Mesendoderm (in vitro differentiated cells): ENCODE measurements around the gene SH3BGRL.
"Not testable (repeated sequence)": the region's sequence is repeated elsewhere in the genome, so short reads cannot be mapped to it uniquely, and the experiment has no call there.

Experiments
- DNase-seq: peaks from one replicate; pipeline ENCODE4 v3.0.0; 2013
- H2AK5ac ChIP-seq: 2 replicates; pipeline ENCODE4 v1.6.1; 2013; ENCODE audit warnings: low read length, inconsistent platforms
- H2BK120ac ChIP-seq: 2 replicates; pipeline ENCODE4 v1.6.1; 2013; ENCODE audit warnings: low read depth, mild to moderate bottlenecking, low read length, moderate library complexity, mixed read lengths
- H2BK15ac ChIP-seq: replicated peaks from 2 replicates; pipeline ENCODE4 v1.6.1; 2013; ENCODE audit warnings: low read depth, mild to moderate bottlenecking, moderate library complexity
- H2BK5ac ChIP-seq: 2 replicates; pipeline ENCODE4 v1.6.1; 2013; ENCODE audit warnings: low read length, inconsistent platforms
- H3K18ac ChIP-seq: 2 replicates; pipeline ENCODE4 v1.6.1; 2013; ENCODE audit warnings: mild to moderate bottlenecking, low read length, mixed read lengths
- H3K23ac ChIP-seq: one replicate; pipeline ENCODE4 v1.6.1; 2013; ENCODE audit warnings: low read length
- H3K27ac ChIP-seq: 2 replicates; pipeline ENCODE4 v1.5.1; 2013; ENCODE audit warnings: low read depth, mild to moderate bottlenecking, inconsistent platforms, low read length, moderate library complexity
- H3K27me3 ChIP-seq: 2 replicates; pipeline ENCODE4 v1.6.1; 2013; ENCODE audit warnings: low read length, control low read depth, mild to moderate bottlenecking, inconsistent platforms; ENCODE audit not compliant: insufficient read depth, poor library complexity
- H3K36me3 ChIP-seq: 2 replicates; pipeline ENCODE4 v1.6.1; 2013; ENCODE audit warnings: low read length, inconsistent platforms; ENCODE audit not compliant: control insufficient read depth, insufficient read depth
- H3K4ac ChIP-seq: one replicate; pipeline ENCODE4 v1.6.1; 2013; ENCODE audit warnings: low read depth, mild to moderate bottlenecking, low read length, moderate library complexity
- H3K4me1 ChIP-seq: 2 replicates; pipeline ENCODE4 v1.6.1; 2013; ENCODE audit warnings: low read depth, low read length, inconsistent platforms; ENCODE audit not compliant: control insufficient read depth
- H3K4me2 ChIP-seq: 2 replicates; pipeline ENCODE4 v1.6.1; 2013; ENCODE audit warnings: low read length
- H3K4me3 ChIP-seq: 2 replicates; pipeline ENCODE4 v1.5.1; 2013; ENCODE audit warnings: mild to moderate bottlenecking, low read length
- H3K56ac ChIP-seq: one replicate; pipeline ENCODE4 v1.6.1; 2013; ENCODE audit warnings: low read length
- H3K79me1 ChIP-seq: 2 replicates; pipeline ENCODE4 v1.6.1; 2013; ENCODE audit warnings: low read length, inconsistent platforms
- H3K79me2 ChIP-seq: 2 replicates; pipeline ENCODE4 v1.6.1; 2013; ENCODE audit warnings: mild to moderate bottlenecking, low read length; ENCODE audit not compliant: control insufficient read depth, insufficient read depth
- H3K9ac ChIP-seq: 2 replicates; pipeline ENCODE4 v1.6.1; 2013; ENCODE audit warnings: low read length, inconsistent platforms
- H4K5ac ChIP-seq: one replicate; pipeline ENCODE4 v1.6.1; 2013; ENCODE audit warnings: low read length
- H4K8ac ChIP-seq: one replicate; pipeline ENCODE4 v1.6.1; 2013; ENCODE audit warnings: low read depth, mild to moderate bottlenecking, control low read depth, low read length, moderate library complexity
- WGBS: extraction: QIAGEN DNeasy Blood & Tissue Kit; methylation state at CpG from one replicate; pipeline ENCODE4 v1.1.7; 2013; ENCODE audit warnings: low lambda C conversion rate, missing lambda C conversion rate; ENCODE audit not compliant: insufficient coverage; ENCODE audit errors: extremely low coverage; 5-methylcytosine and 5-hydroxymethylcytosine counted together

The SH3BGRL gene

GRCh38 chrX:81308086-81308829 lies 106.4 kb downstream of the SH3BGRL start:
- Histone ChIP-seq H2BK15ac (no peak overlapping the region), H3K79me1 (no peaks in the 10 kb centered on the region), H3K18ac (no peak overlapping the region), H3K56ac (no peak overlapping the region), H3K4ac (no peak overlapping the region), H3K4me2 (no peak overlapping the region), H3K4me1 (no peaks in the 10 kb centered on the region), H3K27ac (no peak overlapping the region), H3K79me2 (no peaks in the 10 kb centered on the region), H3K36me3 (no peaks in the 10 kb centered on the region), H3K4me3 (no peak overlapping the region), H2BK5ac (no peak overlapping the region), H4K8ac (no peak overlapping the region), H3K23ac (no peak overlapping the region), H3K27me3 (no peaks in the 10 kb centered on the region), H3K9ac (no peak overlapping the region), H2BK120ac (no peak overlapping the region), H2AK5ac (no peak overlapping the region), H4K5ac (no peak overlapping the region)
- no CpG with 5 or more reads among the region's 7 CpGs for WGBS
- DNase-seq, result no peak

- Histone ChIP-seq H3K23ac (no peak overlapping the region), H2AK5ac (no peak overlapping the region), H3K18ac (no peak overlapping the region), H3K4me1 (no peaks in the 10 kb centered on the region), H2BK15ac (no peak overlapping the region), H3K4me3 (no peak overlapping the region), H3K56ac (no peak overlapping the region), H3K27me3 (no peaks in the 10 kb centered on the region), H4K5ac (no peak overlapping the region), H3K27ac (no peak overlapping the region), H3K4me2 (no peak overlapping the region), H2BK120ac (no peak overlapping the region), H3K36me3 (no peaks in the 10 kb centered on the region), H3K79me2 (no peaks in the 10 kb centered on the region), H4K8ac (no peak overlapping the region), H3K79me1 (no peaks in the 10 kb centered on the region), H2BK5ac (no peak overlapping the region), H3K4ac (no peak overlapping the region), H3K9ac (no peak overlapping the region)
- DNase-seq, result no peak
- no CpG with 5 or more reads among the region's 5 CpGs for WGBS
Observed at GRCh38 chrX:81316163-81316562, 114.3 kb downstream of the SH3BGRL start.

GRCh38 chrX:81331653-81332052 lies 129.8 kb downstream of the SH3BGRL start:
- H4K5ac ChIP-seq, H3K18ac ChIP-seq, DNase-seq, H3K79me2 ChIP-seq, H3K56ac ChIP-seq, H4K8ac ChIP-seq, H3K79me1 ChIP-seq, H3K4me2 ChIP-seq, H3K9ac ChIP-seq, H3K4ac ChIP-seq, H3K4me3 ChIP-seq, H2BK5ac ChIP-seq, H3K27me3 ChIP-seq, H3K27ac ChIP-seq, H3K36me3 ChIP-seq, H2BK120ac ChIP-seq, H2AK5ac ChIP-seq, H3K4me1 ChIP-seq, H3K23ac ChIP-seq, H2BK15ac ChIP-seq: not testable (repeated sequence)
- WGBS, result no CpG with 5 or more reads among the region's 1 CpG

GRCh38 chrX:81336455-81337152 lies 134.7 kb downstream of the SH3BGRL start:
- H3K4ac ChIP-seq, result no peak overlapping the region
- H3K4me1 ChIP-seq, result no peaks in the 10 kb centered on the region
- no peaks in the 10 kb centered on the region for H3K27me3 ChIP-seq
- H3K23ac ChIP-seq, result no peak overlapping the region
- no peak overlapping the region for H3K56ac ChIP-seq
- H3K27ac ChIP-seq, result no peak overlapping the region
- no CpG with 5 or more reads among the region's 4 CpGs for WGBS
- no peaks in the 10 kb centered on the region for H3K79me1 ChIP-seq
- H3K9ac ChIP-seq, result no peak overlapping the region
- H2BK15ac ChIP-seq, result no peak overlapping the region
- H4K5ac ChIP-seq, result no peak overlapping the region
- no peaks in the 10 kb centered on the region for H3K36me3 ChIP-seq
- DNase-seq, result peak; percentile 20
- H3K4me3 ChIP-seq, result no peak overlapping the region
- no peak overlapping the region for H3K4me2 ChIP-seq
- H2AK5ac ChIP-seq, result no peak overlapping the region
- no peak overlapping the region for H3K18ac ChIP-seq
- no peak overlapping the region for H2BK5ac ChIP-seq
- H2BK120ac ChIP-seq, result no peak overlapping the region
- H3K79me2 ChIP-seq, result no peaks in the 10 kb centered on the region
- H4K8ac ChIP-seq, result no peak overlapping the region

- Histone ChIP-seq H3K23ac (no peak overlapping the region), H2AK5ac (no peak overlapping the region), H2BK120ac (no peak overlapping the region), H2BK15ac (no peak overlapping the region), H3K4me3 (no peak overlapping the region), H4K8ac (no peak overlapping the region), H2BK5ac (no peak overlapping the region), H3K4me2 (no peak overlapping the region), H3K4me1 (no peaks in the 10 kb centered on the region), H3K18ac (no peak overlapping the region), H3K4ac (no peak overlapping the region), H4K5ac (no peak overlapping the region), H3K9ac (no peak overlapping the region), H3K79me2 (no peaks in the 10 kb centered on the region), H3K27me3 (no peaks in the 10 kb centered on the region), H3K27ac (no peak overlapping the region), H3K56ac (no peak overlapping the region), H3K36me3 (no peaks in the 10 kb centered on the region), H3K79me1 (no peaks in the 10 kb centered on the region)
- no peak for DNase-seq
- no CpG with 5 or more reads among the region's 3 CpGs for WGBS
Observed at GRCh38 chrX:81337805-81338204, 135.9 kb downstream of the SH3BGRL start.
